ENCODE results near the gene ERCC6.

The ERCC6 gene

DNA sequence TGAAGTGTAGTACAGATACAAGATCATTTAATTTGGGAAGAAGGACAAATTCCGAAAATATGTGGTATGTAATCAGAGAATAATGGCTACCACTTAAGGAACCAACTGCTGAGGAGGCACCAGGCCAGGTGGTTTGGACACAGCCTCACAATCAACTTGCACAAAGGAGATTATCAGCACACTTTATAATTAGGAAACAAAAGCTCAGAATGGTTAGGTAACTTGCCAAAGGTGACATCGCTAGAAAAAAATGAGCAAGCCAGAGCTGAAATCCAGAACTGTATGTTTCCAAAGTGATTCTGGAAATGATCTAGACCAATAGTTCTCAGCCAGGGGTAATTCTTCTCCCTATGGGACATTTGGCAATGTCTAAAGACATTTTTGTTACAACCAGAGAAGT is 36.6 kb downstream of the ERCC6 start:
- TF ChIP-seq, protein P1, sequence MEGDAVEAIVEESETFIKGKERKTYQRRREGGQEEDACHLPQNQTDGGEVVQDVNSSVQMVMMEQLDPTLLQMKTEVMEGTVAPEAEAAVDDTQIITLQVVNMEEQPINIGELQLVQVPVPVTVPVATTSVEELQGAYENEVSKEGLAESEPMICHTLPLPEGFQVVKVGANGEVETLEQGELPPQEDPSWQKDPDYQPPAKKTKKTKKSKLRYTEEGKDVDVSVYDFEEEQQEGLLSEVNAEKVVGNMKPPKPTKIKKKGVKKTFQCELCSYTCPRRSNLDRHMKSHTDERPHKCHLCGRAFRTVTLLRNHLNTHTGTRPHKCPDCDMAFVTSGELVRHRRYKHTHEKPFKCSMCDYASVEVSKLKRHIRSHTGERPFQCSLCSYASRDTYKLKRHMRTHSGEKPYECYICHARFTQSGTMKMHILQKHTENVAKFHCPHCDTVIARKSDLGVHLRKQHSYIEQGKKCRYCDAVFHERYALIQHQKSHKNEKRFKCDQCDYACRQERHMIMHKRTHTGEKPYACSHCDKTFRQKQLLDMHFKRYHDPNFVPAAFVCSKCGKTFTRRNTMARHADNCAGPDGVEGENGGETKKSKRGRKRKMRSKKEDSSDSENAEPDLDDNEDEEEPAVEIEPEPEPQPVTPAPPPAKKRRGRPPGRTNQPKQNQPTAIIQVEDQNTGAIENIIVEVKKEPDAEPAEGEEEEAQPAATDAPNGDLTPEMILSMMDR (conservative IDR thresholded peaks at IDR 0.05) = no peak
- no peak for TF ChIP-seq ZFX (IDR thresholded peaks at IDR 0.05)
- no peak overlapping the region; the same call in 1 of the 2 replicates for H3K27ac ChIP-seq

DNA sequence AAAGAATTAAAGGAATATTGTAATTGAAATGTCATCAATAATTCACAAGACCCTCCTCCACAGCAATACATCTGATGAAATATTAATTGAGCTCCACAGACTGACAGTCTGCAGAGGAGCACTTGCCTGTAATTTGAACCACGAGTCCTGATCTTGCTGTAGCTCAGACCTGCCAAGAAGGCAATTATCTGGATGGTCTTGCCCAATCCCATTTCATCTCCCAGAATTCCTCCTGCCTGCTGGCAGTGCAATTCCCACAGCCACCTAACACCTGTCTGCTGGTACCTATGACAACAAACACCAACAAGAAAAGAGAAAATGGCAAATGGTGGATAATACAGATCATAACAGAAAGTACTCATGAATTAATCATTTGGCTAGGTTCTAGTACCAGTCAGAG is 38.5 kb downstream of the ERCC6 start:
- no peak overlapping the region for H3K27ac ChIP-seq
- TF ChIP-seq, protein P1 (conservative IDR thresholded peaks at IDR 0.05) = no peak
- TF ChIP-seq ZFX (IDR thresholded peaks at IDR 0.05) = no peak

DNA sequence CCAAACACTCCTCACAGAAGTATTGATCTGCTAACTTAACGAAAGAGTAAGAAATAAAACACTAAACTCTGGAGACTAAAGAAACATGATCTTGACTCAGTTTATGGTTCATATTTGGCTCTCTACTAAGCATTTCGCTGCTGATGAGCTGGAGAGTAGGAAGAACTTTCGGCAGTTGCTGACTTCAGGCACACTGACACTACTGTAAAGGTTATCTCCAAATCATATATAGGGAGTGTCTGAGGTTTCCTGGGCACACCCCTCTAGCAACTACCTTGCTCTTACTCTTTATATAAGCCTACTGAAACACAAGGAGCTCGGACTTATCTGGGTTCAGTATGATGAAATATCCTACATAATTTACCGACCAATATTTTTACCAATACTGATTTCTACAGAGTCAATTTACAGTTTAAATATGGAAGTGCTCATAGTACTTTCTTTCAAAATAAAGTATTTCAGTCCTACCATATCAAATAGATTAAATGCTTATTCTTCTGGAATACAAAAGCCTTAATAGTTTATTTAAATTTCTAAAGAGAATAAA is 39.5 kb downstream of the ERCC6 start:
- no peak overlapping the region for H3K27ac ChIP-seq
- TF ChIP-seq, protein P1 (conservative IDR thresholded peaks at IDR 0.05) = no peak
- no peak for TF ChIP-seq ZFX (IDR thresholded peaks at IDR 0.05)

DNA sequence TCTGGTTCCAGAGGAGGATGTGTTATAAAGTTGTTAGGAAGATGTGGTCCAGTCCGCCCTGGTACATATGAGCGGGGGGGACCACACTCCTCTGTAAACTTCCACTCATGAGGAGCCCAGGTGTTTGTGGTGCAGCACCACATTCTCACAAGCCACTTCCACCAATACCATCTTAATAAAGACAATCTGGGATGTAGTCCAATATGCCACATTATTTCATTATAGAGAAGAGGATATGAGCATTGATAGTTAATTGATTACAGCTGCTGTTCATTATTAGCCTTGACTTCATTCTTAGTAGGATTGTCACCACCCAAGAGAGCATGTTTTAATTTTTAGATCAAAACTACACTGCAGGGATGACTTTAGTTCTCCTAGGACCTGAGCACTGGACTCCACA is 40.5 kb downstream of the ERCC6 start:
- TF ChIP-seq, protein P1 (conservative IDR thresholded peaks at IDR 0.05) = no peak
- TF ChIP-seq ZFX (IDR thresholded peaks at IDR 0.05) = no peak

DNA sequence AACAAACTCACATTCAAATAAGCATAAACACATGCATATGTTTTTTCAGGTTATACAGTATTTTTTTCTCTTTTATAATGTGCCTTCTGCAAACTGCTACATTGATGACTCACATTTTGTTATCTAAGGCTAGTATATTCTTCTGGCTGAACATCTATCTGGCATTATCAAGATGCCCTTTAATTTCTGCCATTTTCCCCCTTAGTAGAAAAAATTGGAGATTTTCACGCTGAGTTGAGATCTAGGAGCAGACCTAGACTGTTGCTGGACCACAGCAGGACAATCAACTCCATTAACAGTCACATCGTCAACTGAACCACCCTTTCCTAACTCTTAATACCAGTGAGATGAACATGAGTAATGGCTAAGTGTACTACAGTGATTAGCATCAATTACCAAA is 41.6 kb downstream of the ERCC6 start:
- no peak for TF ChIP-seq ZFX (IDR thresholded peaks at IDR 0.05)
- TF ChIP-seq, protein P1 (conservative IDR thresholded peaks at IDR 0.05) = no peak
- H3K27ac ChIP-seq = no peak overlapping the region

More for the DNA sequence above, 40.5 kb downstream of the ERCC6 start:
- no peak overlapping the region for H3K27ac ChIP-seq

DNA sequence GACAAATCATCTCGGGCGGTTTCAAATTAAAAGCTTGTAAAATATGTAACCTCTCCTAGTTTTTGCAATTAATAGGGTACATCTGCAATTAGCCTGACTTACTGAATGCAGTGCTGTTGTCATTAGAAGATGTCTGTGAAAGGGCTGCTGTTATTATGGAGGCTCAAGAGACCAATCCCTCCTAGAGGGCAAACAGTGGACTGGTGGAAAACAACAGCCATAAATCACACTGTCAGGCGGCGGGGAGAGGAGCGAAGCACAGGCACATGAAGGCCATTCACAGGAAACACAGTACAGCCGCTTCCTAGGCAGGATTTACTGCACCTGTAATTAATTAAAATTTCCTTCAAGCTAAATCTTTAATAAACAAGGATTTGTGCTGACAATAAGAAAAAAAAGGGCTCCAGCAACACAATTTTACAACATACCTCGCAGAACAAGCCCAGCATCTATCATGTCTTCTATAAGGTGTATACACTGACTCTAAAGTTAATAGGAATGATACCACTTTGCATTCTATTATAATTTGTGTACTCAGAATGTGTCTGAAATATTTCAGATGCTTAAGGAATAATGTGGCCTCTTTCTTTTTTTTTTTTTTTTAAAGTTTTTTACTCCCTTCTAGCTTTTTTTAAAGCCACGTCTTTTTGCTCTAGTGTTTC is 50.7 kb downstream of the ERCC6 start:
- H3K27ac ChIP-seq = no peak overlapping the region
- no peak for TF ChIP-seq ZFX (IDR thresholded peaks at IDR 0.05)
- TF ChIP-seq, protein P1 (conservative IDR thresholded peaks at IDR 0.05) = no peak

DNA sequence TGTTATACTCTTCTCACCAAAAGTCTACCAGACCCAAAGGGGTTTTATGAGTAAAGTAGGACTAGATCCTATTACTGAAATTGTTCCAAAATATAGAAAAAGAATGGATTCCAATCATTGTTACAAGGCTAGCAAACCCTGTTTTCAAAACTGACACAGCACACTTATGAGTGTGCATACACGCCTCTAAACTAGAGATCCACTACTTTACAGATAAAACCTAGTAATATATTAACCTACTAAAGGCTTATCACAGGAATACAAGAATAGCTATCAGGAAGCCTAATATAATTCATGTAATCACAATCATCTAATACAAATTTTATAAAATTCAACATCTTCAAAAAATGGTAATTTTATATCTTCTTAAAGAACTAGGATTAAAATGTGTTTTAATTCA is 52.2 kb downstream of the ERCC6 start:
- no peak for TF ChIP-seq ZFX (IDR thresholded peaks at IDR 0.05)
- TF ChIP-seq, protein P1 (conservative IDR thresholded peaks at IDR 0.05) = no peak
- H3K27ac ChIP-seq = no peak overlapping the region
